Measurements from ENCODE around the gene ACP2.

DNA sequence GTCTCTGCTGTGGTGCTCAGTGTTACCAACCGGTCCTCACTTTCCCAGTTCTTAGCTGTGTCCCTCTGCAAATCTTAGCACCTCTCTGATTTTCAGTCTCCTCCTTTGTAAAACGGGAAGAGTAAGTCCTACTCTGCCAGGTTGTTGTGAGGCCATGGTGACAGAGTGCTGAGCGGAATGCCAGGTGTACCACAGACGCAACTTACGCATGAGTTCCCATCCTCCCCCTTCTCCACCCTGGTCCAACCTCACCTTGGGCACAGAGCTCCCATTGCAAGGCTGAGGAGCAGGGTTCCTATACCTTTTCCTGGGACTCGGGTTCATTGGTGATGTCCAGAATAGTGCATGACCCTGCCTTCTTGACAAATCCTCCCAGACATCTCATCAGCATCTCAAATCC, 41.2 kb downstream of the ACP2 start:
- TF ChIP-seq, protein P1, sequence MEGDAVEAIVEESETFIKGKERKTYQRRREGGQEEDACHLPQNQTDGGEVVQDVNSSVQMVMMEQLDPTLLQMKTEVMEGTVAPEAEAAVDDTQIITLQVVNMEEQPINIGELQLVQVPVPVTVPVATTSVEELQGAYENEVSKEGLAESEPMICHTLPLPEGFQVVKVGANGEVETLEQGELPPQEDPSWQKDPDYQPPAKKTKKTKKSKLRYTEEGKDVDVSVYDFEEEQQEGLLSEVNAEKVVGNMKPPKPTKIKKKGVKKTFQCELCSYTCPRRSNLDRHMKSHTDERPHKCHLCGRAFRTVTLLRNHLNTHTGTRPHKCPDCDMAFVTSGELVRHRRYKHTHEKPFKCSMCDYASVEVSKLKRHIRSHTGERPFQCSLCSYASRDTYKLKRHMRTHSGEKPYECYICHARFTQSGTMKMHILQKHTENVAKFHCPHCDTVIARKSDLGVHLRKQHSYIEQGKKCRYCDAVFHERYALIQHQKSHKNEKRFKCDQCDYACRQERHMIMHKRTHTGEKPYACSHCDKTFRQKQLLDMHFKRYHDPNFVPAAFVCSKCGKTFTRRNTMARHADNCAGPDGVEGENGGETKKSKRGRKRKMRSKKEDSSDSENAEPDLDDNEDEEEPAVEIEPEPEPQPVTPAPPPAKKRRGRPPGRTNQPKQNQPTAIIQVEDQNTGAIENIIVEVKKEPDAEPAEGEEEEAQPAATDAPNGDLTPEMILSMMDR (IDR thresholded peaks at IDR 0.05), result no peak
- no peak for TF ChIP-seq POLR2A (IDR thresholded peaks at IDR 0.05)
